Inflammatory macrophage treated with lipopolysaccharide for 4 hours (primary cell): Measurements from ENCODE around the gene CARNS1.

Source experiments
- DNase-seq: peaks from one replicate; pipeline ENCODE4 v3.0.0-alpha.2; 2020

The CARNS1 gene, protein sequence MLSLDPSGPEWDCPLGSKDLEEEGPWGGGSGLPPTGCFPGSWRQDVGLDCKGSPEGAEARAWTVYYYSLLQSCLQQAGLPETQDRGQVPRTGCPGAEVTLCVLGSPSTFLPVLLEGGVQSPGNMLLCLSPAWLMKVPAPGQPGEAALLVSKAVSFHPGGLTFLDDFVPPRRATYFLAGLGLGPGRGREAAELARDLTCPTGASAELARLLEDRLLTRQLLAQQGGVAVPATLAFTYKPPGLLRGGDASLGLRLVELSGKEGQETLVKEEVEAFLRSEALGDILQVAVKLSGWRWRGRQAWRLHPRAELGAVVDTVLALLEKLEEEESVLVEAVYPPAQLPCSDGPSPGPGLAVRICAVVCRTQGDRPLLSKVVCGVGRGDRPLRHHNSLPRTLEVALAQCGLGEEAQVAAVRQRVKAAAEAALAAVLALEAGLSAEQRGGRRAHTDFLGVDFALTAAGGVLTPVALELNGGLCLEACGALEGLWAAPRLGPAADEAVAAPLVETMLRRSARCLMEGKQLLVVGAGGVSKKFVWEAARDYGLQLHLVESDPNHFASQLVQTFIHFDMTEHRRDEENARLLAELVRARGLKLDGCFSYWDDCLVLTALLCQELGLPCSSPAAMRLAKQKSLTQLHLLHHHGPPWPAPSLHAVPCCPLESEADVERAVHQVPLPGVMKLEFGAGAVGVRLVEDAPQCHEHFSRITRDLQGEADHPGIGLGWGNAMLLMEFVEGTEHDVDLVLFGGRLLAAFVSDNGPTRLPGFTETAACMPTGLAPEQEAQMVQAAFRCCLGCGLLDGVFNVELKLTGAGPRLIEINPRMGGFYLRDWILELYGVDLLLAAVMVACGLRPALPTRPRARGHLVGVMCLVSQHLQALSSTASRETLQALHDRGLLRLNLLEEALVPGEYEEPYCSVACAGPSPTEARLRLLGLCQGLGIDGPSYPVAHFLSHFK

DNA sequence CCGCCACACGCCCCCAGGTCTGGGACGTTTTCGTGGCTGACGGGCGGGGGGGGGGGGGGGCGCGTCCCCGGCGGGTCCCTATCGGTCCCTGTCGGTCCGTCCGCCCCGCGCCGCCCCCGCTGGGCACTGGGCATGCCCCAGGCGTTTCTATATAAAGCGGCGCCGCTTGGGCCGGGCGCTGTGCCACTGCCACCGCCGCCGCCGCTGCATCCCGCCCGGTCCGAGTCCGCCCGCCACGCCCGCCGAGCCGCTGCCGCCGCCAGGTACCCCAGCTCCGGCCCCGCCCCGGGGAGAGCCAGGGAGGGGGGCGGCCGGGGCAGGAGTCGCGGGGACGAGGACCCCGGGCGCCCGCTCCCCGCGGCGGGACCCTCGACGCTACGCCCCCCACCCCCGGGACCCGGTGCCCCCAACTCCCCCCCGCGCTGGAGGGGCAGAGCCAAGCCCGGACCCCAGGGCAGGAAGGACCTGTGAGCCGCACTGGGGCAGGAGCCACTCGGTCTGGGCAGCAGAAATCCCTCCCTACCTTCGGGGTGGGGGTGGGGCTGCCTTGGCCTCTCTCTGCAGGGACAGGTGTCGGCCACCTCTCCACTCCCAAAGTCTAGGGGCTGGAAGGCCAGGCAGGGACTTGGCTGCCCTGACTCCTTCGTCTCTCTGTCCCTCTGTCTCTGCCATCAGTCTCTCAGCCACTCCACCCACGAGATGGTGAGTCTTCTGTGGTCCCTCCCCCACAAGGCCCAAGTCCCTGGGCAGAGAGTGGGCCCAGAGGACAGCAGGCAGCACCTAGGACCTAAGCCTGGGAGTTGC is at the start of gene CARNS1:
TSS of gene CARNS1 (plus strand) at position 178 of the 804 bp plus-strand sequence. CDS start at position 700, 522 bp downstream.
- no peak for DNase-seq

DNA sequence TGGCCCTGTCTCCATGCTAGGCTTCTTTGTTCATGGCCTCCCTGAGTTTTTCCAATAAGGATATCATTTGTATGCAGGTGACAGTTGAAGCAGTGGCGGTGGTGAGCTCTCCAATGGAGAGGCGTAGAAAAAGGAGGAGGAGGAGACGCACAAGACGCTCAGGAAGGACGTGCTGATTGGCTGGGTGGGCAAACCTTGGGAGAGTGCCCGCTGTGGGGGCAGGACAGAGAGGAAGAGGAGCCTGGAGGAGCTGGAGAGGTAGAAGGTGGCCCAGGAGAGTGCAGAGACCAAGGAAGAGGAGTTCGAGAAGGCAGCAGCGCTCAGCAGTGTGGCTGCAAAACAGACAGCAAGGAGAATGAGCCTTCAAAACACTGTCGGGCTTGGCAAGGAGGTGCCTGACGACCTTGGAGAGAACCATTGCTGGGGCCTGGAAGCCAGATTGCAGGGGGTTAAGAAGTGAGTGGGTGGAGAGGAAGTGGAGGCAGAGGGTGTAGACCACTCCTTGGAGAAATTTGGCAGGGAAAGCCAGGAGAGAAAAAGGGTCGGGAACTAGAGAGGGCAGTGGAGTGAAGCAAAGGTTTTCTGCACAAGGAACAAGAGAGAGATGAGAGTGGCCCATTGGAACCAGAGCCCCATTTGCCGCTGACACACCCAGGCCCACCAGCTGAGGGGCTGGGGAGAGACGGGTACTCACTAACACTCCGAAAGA is 49.6 kb upstream of the CARNS1 start:
- no peak for DNase-seq

DNA sequence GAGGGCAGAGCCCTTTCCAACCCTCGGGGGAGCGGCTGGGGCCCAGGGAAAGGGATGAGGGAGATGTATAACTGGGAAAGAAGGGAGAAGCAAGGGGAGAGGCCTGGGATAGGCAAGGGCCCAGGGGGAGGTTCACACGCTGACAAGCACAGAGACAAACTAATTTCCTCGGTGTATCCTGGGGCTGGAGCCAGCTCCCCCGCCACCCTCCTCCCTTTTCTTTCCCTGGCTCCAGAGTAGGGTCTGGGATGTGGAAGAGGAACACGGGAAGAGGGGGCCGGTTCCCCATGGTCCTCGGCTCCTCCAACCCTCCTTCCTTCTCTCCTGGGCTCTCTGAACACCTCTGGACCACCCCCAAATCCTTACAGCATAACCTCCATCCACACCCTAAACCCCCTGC is 48.9 kb upstream of the CARNS1 start:
- DNase-seq: no peak

DNA sequence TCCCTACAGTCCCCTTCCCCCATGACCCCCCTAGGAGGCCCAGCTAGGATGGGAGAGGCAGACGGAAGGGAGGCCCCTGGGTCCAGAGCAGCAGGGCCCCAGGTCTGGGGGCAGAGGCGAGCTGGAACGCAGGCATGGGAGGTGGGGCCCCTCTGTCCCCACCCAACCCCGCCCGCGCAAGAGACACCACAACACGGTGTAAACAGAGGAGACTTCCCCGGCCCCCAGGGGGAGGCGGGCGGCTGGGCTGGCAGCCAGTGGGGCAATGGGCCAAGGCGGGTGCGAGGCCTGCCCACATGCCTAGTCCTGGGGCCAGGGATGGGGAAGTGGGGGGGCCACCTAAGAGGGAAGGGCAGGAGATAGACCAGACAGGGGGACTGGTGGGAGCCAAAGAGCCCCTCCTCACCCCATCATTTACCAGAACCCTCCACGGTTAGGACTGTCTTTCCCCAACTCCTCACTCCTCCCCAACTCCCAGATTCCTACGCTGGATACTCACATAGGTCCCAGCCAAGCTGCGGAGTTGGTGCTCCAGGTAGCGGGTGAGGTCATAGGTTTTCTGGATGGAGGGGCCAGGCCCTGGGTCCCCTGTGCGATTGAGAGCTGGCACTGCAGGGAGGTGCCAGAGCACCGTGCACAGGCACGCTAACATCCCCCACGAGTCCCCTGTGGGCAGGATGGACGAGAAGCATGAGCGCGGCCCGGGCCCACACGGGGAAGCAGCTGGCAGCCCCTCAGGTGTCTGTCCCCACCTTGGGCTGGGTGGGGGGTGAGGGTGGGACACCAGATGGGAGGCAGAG is 48.3 kb upstream of the CARNS1 start:
- no peak for DNase-seq

DNA sequence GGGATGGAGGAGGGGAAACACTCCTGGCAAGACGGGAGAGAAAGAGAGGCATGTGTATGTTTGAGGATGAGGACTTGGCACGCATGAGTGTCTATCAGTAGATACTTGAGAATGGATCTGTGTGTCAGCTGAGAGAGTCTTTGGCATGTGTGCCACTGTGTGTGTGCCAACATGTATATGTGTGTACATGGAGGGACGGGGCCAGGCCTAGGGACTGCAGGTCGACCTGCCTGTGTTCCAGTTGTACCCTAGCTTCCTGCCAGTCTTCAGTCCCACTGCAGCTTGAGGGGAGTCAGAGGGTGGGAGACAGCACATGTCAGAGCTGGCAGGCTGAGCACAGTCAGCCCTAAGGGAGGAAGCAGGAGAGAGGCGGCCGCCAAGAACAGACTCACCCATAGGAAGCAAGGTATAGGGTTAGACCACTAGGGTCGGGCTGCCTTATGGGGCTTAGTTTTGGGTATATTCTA is 47.7 kb upstream of the CARNS1 start:
- no peak for DNase-seq

DNA sequence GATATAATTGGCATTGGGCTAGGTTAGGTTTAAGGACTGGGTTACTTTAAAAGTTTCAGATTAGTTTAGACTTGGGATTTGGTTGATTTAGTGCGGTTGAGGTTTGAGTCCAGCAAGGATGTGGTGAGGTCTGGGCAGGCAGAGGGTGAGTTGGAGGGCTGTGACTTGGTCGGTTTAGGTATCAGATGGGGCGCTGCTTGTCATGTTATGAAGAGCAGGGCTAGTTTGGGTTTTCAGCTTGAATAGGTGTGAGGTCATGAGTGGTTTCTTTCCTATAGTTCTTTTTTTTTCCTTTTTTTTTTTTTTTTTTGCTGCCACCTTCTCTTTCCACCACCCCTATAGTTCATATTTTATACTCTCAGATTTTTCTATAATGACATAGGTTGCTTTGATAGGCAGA is 46.9 kb upstream of the CARNS1 start:
- DNase-seq: no peak

DNA sequence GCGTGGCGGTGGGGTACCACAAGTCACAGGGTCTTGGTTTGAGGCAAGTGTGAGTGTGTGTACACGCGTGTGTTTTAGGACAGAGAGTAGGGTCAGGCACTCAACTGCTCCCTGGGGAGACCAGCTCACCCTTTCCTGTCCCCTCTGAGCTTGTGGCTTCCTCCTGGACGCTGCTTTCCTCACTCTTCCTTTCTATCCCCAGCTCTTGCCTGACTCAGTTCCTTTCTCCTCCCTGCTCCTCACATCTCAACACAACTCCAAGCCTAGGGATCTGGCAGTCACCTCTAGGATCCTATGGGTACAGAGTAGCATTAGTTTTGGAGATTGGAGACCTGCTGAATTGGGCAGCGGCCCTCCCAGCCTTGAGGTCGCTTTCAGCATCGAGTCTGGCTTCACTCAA is 46.2 kb upstream of the CARNS1 start:
- DNase-seq: no peak

DNA sequence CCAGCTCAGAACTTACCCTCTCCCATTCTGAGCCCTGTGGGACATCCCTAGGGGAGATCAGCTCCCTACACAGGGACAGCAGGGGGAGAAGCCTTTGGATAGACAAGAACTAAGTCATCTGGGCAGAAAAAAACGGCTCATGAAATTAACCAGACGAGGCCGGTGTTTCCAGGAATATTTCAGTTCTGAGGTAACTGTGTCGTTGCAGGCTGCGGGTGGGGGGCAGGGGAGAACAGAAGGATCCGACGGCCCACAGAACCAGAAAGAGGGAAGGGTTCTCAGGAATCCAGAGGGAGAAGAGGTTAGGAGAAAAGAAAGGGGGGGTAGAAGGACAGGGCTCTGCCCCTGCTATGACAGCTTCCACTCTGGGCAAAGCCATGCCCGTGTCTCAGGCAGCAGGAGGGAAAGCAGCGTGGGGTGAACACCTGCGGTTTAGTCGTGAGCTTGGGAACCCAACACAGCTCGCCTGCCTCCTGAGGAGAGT is 45.6 kb upstream of the CARNS1 start:
- no peak for DNase-seq

DNA sequence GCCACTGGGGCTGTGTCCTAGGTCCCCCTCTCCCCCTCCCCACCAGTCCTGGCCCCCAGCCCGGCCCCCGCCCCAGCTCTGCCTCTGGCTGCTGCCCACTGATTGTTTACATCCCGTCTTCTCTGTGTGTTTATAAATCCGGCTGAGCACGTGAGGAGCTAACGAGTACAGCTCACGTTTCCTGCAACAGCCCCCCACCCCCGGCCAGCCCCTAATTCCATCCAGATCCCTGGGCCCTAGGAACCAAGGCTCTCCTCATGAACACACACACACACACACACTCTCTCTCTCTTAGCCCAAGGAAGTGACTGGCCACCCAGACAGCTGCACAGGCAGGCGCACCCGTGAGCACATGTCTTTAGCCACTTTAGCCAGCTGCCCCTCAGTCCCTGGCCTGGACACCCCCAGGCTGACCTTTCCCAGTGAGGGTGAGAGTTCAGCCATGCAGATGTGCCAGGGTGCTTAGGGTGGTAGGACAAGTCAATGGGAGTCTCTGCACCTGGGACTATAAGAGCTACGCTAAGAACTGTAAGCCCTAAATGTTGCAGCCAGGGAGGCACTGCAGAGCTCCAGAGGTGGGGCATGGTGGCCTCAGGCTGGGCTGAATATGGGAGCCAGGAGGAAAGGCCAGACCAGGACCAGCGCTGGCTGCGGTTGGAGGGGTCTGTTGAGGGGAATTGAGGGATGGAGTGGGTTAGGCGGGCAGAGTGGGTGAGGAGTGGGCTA is 45.0 kb upstream of the CARNS1 start:
- no peak for DNase-seq

DNA sequence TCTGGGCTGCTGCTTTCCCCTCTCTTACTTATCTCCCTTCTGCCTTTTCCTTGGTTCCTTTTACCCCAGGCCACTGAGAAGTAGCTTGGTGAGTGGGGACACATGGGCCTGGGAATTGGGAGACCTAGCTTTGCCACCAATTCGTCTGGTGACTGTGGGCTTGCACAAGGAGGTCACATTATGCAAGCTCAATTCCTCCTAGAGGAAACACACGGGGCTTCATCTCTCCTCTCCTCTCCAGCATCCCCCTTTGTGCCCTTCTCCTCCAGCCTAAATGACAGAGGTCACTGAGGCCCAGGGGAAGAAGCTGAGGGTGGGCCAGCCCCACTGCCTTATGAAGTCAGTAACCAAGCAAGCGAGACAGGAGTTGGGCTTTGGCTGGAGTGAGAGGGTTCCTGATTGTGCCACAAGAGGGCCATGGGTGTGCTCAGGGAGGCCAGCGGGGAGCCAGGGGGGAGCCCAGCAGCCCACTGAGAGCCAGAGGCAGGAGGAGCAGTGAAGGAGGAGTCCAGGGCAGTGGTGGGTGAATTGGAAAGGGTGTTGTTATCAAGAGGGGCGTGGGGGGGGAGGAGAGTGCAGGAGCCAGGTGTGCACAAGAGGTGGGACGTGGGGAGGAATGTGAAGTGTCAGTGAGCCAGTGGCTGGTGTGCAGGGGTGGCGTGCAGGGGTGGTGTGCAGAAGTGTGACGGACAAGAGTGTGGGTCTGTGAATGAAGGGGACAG is 44.1 kb upstream of the CARNS1 start:
- DNase-seq: peak; percentile 73

DNA sequence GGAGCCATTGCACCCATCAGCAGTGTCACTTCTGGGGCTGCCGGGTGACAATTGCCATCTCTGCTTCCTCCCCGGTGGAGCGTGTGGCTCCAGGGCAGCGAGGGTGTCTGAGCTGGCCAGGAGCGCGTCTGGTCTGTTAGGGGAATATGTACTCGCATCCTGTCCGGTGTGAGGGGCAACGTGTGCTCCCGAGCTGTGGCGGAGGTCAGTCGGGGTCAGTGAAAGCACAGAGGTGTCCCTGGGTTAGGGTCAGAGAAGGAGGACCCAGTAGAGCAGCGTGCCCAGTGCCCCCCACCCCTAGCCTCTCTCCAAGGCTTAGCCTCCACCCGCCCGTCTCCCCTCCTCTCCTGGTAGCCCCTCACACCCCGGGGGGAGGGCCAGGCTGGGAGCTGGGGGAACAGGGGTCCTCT is 43.6 kb upstream of the CARNS1 start:
- no peak for DNase-seq

DNA sequence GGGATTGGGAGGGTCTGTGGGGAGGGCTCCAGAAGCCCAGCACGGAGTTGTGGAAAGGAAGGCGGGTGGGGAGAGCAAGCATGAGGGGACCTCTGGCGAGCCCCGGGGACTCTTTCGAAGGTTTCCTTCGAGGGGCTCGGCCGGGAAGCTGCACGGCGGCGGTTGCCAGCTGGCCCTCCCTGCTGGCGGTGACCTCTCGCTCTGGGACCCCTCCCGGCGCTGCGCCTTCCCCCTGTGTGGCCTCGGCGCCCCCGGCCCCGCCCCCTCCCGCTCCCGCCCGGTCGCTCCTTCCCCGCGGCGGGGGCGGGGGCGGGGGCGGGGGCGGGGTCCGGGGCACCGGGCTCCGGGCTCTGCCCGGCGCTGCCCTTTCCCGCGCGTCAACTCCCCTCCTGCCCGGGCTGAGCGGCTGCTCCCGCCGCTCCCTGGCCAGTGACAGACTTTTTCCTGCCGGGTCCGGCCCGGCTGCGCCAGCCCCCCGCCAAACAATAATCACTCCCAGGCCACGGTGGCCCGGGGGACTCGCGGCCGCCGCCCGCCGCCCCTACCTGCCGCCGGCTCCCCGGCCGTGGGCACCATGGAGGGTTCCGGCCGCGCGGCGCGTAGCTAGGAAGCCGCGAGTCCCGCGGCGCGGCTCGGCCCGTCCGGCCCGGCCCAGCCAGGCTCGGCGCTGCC is 43.0 kb upstream of the CARNS1 start:
- DNase-seq: no peak

DNA sequence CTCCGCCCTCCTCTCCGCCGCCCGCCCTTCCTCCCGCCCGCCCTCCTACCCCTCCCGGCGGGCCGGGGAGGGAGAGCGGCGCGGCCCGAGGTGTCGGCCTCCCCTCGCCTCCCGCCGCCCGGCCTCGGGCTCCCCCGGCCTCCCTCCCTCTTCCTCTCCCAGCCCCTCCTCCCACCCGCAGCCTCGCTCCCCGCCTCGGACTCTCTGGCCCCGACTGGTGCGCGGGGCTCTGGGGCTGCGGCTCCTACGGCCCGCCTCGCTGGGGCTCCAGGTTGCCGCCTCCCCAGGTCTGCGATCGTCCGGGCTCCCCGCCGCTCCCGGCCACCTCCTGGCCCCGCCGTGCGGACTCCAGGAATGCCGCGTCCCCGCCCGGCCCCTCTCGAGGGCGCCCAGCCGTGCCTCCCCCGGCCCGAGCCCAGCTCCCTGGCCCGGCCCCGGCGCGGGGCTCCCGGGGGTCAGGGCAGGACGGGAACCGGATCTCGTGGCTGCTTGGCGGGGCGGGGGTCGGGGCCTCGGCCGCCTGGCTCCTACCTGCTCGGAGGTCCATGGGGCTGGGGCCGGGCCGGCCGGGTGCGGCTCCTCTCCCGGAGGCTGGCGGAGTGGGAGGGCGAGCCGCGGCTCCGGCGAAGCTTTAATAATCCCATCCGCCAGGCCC is 42.4 kb upstream of the CARNS1 start, which contains the start of gene CLCF1:
TSS of gene CLCF1 (minus strand) at position 606 of the 655 bp plus-strand sequence. CDS start at position 547, 59 bp downstream.
- DNase-seq: peak; percentile 52

DNA sequence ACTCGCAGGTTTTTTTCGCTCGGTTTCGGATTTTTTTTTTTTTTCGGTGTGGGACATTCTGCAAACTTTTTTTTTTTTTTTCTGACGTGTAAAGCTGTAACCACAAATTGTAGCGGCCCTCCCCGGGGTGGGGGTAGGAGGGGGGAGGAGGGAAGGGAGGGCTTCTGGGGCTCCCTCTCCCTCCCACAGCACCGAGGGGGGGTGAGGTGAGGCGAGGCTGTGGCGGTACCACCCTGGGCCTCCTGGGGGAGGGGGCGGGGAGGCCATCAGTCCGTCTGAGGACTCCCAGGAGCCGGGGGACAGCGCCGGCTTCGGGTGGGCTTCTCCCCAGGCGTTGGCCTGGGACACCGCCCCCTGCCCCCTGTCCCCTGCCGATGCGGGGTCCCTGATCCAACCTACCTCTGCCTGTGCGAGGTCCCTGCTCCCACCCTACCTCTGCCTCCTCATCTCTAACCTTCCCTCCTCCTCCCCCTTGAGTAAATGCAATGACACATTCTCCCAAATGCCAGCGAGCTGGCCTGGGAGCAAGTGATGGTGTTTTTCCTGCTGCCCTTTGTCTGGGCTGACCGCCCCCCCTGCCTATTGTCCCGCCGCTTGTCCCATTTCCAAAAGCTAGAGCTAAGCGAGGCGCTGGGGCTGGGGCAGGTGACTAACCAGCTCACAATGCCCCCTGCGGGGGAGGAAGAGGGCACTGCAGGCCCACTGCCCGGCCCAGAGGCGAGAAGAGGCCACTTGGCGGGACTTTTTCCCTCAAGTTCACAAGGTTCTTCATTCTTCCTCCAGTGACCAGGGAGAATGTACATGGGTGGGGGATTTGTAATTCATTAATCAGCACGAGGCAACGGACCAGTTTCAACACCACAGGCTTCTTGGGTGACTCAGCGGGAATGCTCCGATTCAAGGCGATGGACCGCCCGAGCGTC is 41.6 kb upstream of the CARNS1 start:
- peak; percentile 95 for DNase-seq

DNA sequence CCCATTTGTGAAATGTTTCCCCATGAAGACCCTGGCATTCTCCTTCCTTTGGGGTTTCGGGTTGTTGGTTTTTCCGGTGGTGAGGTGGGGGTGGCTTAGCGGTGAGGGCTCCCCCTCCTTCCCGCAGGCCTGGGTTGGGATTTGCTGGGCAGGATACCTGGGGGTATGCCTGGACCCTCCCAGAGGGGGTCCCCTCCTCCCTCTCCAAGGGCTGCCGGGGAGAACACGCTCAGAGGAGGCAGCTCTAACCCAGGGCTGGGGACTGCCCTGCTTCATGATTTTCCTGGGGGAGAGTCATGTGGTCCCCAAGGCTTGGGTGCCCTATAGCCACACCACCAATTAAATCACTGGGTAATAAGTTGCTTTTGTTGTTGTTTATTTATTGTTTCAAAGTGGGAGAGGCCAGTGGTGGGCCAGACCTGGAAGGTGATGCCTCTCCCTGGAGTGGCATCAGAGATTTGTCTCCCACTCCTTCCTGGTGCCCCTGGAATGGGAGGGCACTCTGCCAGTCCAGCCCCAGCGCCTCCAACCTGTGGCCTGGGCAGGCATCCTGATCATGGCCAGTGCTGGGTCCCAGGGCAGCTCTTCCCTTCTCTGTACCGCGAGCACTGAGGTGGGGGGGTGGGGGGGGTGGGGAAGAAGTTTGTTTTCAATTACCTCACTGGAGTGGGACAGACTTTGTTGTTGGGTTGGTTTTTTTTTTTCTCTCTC is 40.8 kb upstream of the CARNS1 start:
- DNase-seq: no peak

DNA sequence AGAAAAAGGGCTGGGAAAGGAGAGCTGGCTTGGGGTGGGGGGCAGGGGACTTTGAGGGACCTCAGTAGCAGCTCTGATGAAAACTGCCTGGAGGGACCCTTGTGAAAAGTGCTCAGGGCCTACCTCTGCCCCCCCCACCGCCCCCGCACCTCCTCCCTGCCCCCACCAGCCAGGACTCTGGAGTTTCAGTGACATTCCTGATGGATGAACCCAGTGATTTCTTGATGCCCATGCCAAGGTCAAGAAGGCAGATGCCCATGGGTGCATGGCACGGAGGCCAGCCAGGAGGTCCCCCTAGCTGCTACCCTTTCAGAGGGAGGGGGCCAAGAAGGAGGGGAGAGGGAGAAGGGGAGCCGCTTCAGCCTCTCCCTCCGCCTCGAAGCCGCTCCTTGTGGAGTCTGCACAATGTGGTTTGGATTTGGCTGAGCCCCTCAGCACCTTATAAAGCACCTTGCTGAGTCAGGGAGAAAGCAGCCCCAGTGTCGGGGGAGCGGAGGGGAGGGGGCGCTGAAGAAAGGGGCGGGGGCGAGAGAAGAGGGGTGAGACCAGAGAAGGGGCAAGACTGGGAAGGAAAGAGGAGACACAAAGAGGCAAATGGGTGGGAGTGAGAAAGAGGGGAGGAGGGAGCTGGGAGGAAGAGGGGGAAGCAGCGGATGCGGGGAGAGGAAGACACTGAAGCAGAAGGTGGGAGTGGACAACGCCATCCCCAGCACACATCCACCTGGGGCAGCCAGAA is 40.0 kb upstream of the CARNS1 start:
- DNase-seq: no peak
